Measurements from ENCODE around the gene NXNL2.

GRCh38 chr9:88579050-88579715 lies 44.2 kb downstream of the NXNL2 start:
- TF ChIP-seq CTCF (conservative IDR thresholded peaks at IDR 0.05; ENCODE audit: low read depth, low read length) = no peak
- TF ChIP-seq EZH2 (IDR thresholded peaks at IDR 0.05; ENCODE audit: low read length, unreplicated experiment) = no peak
